Hematopoietic multipotent progenitor cell treated with erythropoietin and hydrocortisone succinate and interleukin-3 and kit ligand, for 17 days (in vitro differentiated cells): ENCODE measurements around the gene MLYCD.

Source experiments
- DNase-seq: peaks from one replicate; pipeline ENCODE4 v3.0.0-alpha.2; 2015; ENCODE audit warnings: low spot score

MLYCD gene

DNA sequence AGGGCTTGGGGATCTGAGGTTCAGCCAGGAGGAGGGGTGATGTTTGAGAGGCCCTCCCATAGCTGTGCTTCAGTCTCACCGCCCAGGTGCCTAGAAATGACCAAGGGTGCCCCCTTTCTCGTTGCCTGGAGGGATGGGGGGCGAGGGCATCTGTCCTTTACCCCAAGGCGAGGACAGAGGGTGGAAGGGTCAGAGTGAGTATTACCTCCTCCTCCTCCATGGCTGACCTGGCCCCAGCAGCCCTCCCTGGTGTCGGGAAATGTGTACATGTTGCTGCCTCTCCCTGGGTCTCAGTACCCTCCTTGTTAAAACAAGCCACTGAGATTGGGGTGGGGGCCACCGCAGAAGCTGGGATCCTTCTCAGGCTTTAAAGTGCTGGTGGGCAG lies 71.5 kb downstream of the MLYCD start:
- DNase-seq = no peak

DNA sequence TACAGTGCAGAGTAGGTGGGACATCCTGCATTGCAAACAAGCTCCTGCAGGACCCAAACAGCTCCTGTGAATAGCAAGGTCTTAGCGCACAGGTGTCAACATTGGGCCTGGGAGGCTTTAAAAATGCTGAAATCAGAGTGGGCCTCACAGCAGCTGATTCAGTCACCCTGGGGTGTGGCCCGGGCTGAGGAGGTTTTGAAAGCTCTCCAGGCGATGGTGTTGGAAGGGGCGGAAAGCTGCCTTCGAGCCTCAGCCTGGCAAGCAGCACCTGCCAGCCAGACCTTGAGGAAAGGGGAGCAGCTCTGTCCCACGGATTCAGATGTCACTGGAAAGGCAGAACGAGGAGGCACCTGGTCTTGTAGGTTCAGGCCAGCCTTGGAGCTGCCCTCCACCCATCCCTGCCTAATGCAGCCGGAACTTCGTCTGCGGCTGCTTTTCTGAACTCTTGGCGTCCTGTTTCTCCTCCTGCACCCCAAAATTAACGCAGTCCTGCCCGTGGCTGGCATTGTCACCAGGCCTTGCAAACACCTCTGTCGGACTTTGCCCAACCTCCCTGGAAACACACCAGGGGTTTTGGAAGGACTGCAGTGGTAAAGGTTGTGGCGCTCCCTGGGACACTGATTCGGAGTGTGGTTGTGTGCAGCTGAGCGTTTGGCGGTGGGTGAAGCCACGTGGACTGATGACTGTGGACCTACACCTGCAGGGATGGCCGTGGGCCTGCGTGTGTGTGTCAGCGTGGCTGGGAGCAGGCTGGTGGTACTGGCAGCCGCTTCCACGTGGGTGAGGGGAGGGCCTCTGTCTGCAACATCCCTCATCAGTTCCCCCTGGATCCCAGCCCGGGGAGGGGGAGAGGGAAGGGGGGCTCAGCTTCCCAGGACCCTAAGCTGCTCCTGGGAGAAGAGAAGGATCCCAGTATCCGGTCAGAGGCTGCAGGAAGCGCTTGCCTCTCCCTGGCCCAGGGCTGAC lies 72.5 kb downstream of the MLYCD start:
- no peak for DNase-seq

DNA sequence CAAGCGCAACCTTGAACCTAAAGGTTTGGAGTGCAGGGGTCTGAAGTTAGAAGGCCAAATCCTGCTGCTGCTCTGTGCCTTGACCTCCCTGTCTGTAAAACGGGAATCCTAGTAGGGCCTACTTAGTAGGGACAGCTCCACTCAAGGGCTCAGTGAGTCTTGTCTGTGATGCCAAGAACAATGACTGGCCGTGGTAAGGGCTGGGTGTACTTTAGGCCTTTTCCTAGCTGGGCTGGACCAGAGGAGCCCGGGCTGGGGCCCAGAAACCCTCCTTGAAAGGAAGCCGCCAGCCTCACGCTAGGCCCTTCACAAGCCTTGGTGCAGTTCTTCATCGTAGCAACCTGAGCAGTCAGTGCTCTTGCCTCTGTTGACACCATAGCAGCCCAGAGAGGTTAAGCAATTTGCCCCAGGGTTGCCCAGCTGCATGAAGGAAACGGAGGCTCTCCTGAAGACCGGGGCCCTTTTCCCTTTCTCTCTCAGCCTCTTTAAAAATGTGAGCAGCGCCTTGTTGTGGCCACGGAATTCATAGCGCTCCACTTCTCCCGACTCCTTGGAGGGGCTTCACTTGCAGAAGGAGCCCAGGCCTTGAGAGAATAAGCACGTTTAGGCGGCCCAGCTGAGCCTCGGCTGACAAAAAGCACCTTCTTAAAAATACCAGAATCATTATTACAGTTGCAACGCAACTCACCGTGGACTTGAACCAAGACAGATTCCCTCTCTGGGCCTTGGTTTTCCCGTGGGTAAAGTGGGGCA lies 73.5 kb downstream of the MLYCD start:
- DNase-seq = no peak

DNA sequence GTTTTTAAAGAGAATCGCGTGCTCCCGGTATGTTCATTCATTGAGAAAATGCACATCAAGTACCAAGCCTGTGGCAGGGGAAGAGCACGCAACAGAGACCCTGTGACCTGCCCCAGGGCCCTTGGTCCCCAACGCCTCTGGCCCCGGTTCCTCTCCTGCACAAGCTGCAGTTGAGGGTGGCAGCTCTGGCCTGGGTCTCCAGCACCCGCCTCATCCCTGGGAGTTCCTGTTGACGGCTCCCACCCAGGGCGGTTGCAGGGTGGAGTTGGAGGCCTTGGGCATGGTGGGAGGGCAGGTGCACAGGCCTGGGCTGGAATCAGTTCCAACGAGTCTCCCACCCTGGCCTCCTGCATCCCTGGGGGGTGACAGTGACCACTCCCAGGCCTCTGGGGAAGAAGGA lies 74.2 kb downstream of the MLYCD start:
- DNase-seq = no peak

DNA sequence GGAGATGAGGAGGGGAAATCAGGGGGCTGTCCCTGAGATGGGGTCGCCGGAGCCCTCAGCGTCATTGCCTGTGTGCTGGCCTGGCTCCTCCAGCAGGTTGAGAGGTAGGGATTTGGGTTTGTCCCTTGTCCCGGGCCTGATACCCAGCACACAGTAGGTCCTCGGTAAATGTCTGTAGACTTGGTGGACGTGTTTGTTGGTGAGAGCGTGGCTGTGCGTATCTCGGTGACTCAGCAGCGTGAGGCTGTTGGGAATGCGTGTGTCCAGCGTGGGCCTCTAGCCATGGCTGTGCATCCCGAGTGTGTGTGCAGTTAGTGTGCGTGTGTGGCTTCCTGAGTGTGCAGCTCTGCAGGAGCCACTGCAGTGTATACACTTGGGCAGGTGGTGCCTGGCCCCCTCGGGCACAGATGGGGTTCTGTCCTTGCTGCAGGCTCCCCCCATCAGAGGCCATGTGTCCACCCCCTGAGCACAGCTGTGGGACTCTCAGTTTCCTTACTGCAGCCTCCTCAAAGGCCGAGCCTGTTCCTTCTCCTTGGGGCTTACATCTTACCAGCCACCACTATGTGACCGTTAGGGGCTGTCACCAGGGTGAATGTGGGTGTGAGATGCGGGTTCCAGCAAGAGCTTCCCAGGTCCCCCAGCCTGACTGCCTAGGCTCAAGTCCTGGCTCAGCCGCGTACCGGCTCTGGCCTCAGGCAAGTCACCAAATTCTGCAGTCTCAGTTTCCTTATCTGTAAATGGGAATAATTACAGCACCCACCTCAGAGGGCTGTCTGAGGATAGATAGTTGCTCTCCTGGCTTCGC lies 74.9 kb downstream of the MLYCD start:
- no peak for DNase-seq

DNA sequence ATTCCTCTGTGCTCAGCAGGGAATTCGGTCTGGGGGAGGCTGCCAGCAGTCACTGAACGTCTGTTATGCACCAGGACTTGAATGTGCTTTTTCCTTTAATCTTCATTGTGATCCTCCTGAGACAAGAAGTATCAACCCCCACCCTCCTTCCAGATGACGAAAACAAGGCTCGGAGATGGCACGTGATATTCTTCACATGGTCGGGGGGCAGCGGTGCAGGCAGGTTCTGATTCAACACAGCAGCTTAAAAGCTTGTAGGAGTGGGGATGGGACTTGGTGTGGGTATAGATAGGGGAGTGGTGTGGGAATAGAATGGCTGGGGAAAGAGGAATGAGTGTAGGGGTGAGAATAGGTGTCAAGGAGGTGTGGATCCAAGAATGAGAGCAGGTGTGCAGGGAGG lies 75.6 kb downstream of the MLYCD start:
- no peak for DNase-seq

DNA sequence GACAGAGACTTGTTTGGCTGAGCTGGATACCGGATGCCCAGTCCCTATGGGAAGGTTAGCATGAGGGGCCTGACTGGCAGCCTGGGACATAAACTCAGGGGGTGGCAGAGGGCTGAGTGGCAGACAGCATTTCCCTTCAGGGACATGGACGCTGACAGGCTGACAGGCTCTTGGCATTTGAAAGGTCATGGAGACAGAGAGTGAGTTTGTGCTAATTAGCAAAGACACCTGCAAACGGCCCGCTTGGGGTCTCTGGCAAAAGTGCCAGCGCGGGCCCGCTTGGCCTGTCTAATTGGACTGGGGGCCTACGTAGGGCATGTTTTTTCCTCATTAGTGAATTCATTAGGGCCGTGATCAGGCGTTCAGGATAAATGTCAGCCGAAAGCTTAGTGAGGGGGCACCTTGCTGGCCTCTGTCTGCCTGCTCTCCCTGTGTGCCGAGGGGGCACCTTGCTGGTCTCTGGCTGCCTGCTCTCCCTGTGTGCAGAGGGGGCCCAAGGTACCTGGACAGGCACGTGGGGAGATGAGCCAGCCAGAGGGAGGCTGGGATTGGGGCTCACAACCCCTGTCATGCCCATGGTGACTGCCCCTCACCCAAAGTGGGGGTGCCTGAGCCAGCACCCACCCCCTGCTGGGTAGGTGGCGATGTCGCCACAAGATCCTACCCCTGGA lies 76.8 kb downstream of the MLYCD start:
- DNase-seq = no peak
